HG03097 (cell line): ENCODE data around the gene DDX25.
"Not testable (repeated sequence)": the region's sequence is repeated elsewhere in the genome, so short reads cannot be mapped to it uniquely, and the experiment has no call there.

Source experiments
- ATAC-seq: cut with Tn5 transposase; IDR thresholded peaks from one replicate; pipeline ENCODE4 v1.9.1; 2021; ENCODE audit not compliant: unreplicated experiment, low FRiP score

Gene DDX25

GRCh38 chr11:125903711-125904659 is at the start of gene DDX25:
Gene DDX25, plus strand, starts transcription at chr11:125904508. Its CDS starts 10 bp downstream, at chr11:125904518.
- ATAC-seq = no peak

- ATAC-seq = not testable (repeated sequence)
These were observed 46.6 kb upstream of the DDX25 start for GRCh38 chr11:125857670-125858069.

- ATAC-seq = not testable (repeated sequence)
These were observed 41.5 kb upstream of the DDX25 start for GRCh38 chr11:125862786-125863185.

- not testable (repeated sequence) for ATAC-seq
These were observed 39.0 kb upstream of the DDX25 start for GRCh38 chr11:125865354-125865753.

- ATAC-seq = no peak
These were observed 34.8 kb upstream of the DDX25 start for GRCh38 chr11:125869521-125869920.

GRCh38 chr11:125871391-125872137 is 32.7 kb upstream of the DDX25 start:
- ATAC-seq = no peak

GRCh38 chr11:125872138-125872491 is 32.2 kb upstream of the DDX25 start:
- no peak for ATAC-seq

- ATAC-seq = no peak
These were observed 30.3 kb upstream of the DDX25 start for GRCh38 chr11:125873881-125874555.

- ATAC-seq = no peak
These were observed 29.7 kb upstream of the DDX25 start for GRCh38 chr11:125874556-125875124.

GRCh38 chr11:125881291-125881690 is 23.0 kb upstream of the DDX25 start:
- ATAC-seq = no peak

GRCh38 chr11:125883375-125883774 is 20.9 kb upstream of the DDX25 start:
- ATAC-seq = no peak

GRCh38 chr11:125886997-125887372 is 17.3 kb upstream of the DDX25 start:
- ATAC-seq = peak; percentile 27

- peak; percentile 86 for ATAC-seq
These were observed 16.7 kb upstream of the DDX25 start, which contains the start of gene HYLS1 for GRCh38 chr11:125887373-125888324. Gene HYLS1, plus strand, starts transcription at chr11:125887668. Its CDS starts 11,701 bp downstream, at chr11:125899369.

GRCh38 chr11:125890447-125891100 is 13.7 kb upstream of the DDX25 start:
- ATAC-seq = no peak

GRCh38 chr11:125892071-125892470 is 12.2 kb upstream of the DDX25 start:
- no peak for ATAC-seq

GRCh38 chr11:125892994-125893393 is 11.3 kb upstream of the DDX25 start:
- no peak for ATAC-seq

- no peak for ATAC-seq
These were observed 2.4 kb upstream of the DDX25 start for GRCh38 chr11:125901872-125902271.

GRCh38 chr11:125902277-125902926 is 1.9 kb upstream of the DDX25 start:
- no peak for ATAC-seq
